ENCODE data around the gene RTN4R. TPM values are rescaled to one million over a fixed set of nuclear protein-coding genes. Genes with fewer than 3 reads are reported as not detected.

Gene RTN4R
- total and polyA plus RNA-seq, 9 of the 15 experiments (the other 6 are each of a cell fraction or from before 2014, with no cell fraction given): 0.04 to 2.8 (median 1.4) TPM; not detected in 3

DNA sequence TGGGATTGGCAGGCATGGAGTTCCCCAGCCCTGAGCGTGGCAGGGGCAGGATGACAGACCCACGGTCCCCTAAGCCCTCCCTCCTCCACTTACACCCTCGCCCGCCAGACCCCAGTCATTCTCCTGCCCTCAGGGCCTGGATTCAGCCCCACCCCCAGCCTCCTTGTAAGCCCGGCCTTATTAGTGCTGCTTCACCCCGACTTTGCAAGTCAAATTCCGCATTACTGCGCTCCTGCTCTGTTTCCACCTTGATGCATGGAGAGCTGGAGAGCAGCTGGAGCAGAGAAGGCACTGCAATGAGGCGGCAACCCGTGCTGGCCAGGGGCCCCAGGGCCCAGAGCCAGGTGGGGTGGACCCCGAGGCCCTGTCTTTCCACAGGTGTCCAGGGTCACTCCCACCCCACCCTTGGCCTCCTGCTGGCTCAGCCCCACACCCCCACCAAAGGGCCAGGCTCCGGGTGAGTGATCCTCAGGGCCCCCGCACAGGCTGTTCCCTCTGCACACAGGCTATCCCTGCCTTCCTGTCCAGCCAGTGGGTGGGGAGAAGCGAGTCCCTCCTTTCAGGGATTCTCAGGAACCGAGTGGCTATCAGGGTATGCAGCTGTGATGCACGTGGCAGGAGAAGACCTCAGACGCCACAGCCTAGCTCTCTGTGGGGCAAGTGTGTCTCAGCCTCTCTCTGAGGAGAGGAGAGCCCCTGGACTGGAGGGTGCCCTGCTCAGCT lies 36.4 kb downstream of the RTN4R start (continued):
- TF ChIP-seq SMAD3 (CRISPR knock-in tag; conservative IDR thresholded peaks at IDR 0.05): no peak
- no peak for TF ChIP-seq STAT5A (IDR thresholded peaks at IDR 0.05; ENCODE audit: borderline replicate concordance, low read length)
- TF ChIP-seq, protein P1, sequence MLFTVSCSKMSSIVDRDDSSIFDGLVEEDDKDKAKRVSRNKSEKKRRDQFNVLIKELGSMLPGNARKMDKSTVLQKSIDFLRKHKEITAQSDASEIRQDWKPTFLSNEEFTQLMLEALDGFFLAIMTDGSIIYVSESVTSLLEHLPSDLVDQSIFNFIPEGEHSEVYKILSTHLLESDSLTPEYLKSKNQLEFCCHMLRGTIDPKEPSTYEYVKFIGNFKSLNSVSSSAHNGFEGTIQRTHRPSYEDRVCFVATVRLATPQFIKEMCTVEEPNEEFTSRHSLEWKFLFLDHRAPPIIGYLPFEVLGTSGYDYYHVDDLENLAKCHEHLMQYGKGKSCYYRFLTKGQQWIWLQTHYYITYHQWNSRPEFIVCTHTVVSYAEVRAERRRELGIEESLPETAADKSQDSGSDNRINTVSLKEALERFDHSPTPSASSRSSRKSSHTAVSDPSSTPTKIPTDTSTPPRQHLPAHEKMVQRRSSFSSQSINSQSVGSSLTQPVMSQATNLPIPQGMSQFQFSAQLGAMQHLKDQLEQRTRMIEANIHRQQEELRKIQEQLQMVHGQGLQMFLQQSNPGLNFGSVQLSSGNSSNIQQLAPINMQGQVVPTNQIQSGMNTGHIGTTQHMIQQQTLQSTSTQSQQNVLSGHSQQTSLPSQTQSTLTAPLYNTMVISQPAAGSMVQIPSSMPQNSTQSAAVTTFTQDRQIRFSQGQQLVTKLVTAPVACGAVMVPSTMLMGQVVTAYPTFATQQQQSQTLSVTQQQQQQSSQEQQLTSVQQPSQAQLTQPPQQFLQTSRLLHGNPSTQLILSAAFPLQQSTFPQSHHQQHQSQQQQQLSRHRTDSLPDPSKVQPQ (CRISPR knock-in tag; IDR thresholded peaks at IDR 0.05; ENCODE audit: borderline replicate concordance): no peak
- TF ChIP-seq, protein P2, sequence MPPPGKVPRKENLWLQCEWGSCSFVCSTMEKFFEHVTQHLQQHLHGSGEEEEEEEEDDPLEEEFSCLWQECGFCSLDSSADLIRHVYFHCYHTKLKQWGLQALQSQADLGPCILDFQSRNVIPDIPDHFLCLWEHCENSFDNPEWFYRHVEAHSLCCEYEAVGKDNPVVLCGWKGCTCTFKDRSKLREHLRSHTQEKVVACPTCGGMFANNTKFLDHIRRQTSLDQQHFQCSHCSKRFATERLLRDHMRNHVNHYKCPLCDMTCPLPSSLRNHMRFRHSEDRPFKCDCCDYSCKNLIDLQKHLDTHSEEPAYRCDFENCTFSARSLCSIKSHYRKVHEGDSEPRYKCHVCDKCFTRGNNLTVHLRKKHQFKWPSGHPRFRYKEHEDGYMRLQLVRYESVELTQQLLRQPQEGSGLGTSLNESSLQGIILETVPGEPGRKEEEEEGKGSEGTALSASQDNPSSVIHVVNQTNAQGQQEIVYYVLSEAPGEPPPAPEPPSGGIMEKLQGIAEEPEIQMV (tag; conservative IDR thresholded peaks at IDR 0.05; ENCODE audit: low read depth): no peak
- TF ChIP-seq BACH1 (tag; IDR thresholded peaks at IDR 0.05): no peak
- TF ChIP-seq ZNF76 (CRISPR knock-in tag; IDR thresholded peaks at IDR 0.05; ENCODE audit: borderline replicate concordance): no peak
- no peak for TF ChIP-seq SAFB (IDR thresholded peaks at IDR 0.05; ENCODE audit: borderline replicate concordance, low read depth, low read length)
- TF ChIP-seq, protein P3, sequence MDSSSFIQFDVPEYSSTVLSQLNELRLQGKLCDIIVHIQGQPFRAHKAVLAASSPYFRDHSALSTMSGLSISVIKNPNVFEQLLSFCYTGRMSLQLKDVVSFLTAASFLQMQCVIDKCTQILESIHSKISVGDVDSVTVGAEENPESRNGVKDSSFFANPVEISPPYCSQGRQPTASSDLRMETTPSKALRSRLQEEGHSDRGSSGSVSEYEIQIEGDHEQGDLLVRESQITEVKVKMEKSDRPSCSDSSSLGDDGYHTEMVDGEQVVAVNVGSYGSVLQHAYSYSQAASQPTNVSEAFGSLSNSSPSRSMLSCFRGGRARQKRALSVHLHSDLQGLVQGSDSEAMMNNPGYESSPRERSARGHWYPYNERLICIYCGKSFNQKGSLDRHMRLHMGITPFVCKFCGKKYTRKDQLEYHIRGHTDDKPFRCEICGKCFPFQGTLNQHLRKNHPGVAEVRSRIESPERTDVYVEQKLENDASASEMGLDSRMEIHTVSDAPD (CRISPR knock-in tag; IDR thresholded peaks at IDR 0.05): no peak
- TF ChIP-seq, protein P4, sequence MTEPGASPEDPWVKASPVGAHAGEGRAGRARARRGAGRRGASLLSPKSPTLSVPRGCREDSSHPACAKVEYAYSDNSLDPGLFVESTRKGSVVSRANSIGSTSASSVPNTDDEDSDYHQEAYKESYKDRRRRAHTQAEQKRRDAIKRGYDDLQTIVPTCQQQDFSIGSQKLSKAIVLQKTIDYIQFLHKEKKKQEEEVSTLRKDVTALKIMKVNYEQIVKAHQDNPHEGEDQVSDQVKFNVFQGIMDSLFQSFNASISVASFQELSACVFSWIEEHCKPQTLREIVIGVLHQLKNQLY (CRISPR knock-in tag; conservative IDR thresholded peaks at IDR 0.05): no peak
- TF ChIP-seq TEAD1 (CRISPR knock-in tag; IDR thresholded peaks at IDR 0.05): peak in 1 of 2 experiments; percentile 76; a peak in 1 of 4 replicates
- no peak for TF ChIP-seq MAZ (CRISPR knock-in tag; conservative IDR thresholded peaks at IDR 0.05 in 1 of 2, IDR thresholded peaks at IDR 0.05 in 1 of 2)
- TF ChIP-seq RNF2 (IDR thresholded peaks at IDR 0.05): no peak
- TF ChIP-seq, protein P5, sequence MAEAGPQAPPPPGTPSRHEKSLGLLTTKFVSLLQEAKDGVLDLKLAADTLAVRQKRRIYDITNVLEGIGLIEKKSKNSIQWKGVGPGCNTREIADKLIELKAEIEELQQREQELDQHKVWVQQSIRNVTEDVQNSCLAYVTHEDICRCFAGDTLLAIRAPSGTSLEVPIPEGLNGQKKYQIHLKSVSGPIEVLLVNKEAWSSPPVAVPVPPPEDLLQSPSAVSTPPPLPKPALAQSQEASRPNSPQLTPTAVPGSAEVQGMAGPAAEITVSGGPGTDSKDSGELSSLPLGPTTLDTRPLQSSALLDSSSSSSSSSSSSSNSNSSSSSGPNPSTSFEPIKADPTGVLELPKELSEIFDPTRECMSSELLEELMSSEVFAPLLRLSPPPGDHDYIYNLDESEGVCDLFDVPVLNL (CRISPR knock-in tag; IDR thresholded peaks at IDR 0.05; ENCODE audit: low read depth): no peak
- no peak for TF ChIP-seq SPI1 (IDR thresholded peaks at IDR 0.05; ENCODE audit: borderline replicate concordance, low read depth, low read length)
- no peak for TF ChIP-seq ZBTB7A (IDR thresholded peaks at IDR 0.05; ENCODE audit: borderline replicate concordance, control insufficient read depth, low read depth, low read length)
- no peak for TF ChIP-seq GABPB1 (CRISPR knock-in tag; IDR thresholded peaks at IDR 0.05)
- no peak for TF ChIP-seq ZNF696 (CRISPR knock-in tag; conservative IDR thresholded peaks at IDR 0.05)
- TF ChIP-seq SMARCA5 (IDR thresholded peaks at IDR 0.05): no peak
- no peak for TF ChIP-seq TEAD4 (IDR thresholded peaks at IDR 0.05; ENCODE audit: low read length)
- TF ChIP-seq TEAD4 (CRISPR knock-in tag; IDR thresholded peaks at IDR 0.05; ENCODE audit: borderline replicate concordance): 0 out of 2 replicates have a peak, but pooled peaks have one; percentile 57

All from K562 (cell line).